GM18873 (cell line): ENCODE results near the gene MYLK.
"Not testable (repeated sequence)": the region's sequence is repeated elsewhere in the genome, so short reads cannot be mapped to it uniquely, and the experiment has no call there.

Source experiments
- ATAC-seq: cut with Tn5 transposase; IDR thresholded peaks from one replicate; pipeline ENCODE4 v1.9.1; 2021; ENCODE audit warnings: mild to moderate bottlenecking, moderate library complexity, moderate number of reproducible peaks; ENCODE audit not compliant: unreplicated experiment, low FRiP score

MYLK gene

DNA sequence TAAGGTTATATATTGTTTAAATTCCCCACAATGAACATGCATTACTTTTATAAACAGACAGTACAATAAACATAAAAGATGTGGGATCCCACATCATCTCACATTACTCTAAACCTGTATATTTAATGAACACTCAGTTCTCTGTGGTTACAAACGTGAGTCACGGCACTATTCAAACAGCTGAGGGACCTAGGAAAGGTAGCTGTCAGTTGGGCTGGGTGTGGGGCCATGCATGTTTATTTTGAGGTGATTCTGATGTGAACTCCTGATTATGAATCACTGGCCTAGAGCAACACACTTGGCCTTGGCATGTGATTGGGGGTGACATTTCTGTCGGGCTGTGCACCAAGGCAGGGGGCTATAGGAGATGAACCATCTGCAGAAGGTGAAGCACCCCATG, 151.7 kb downstream of the MYLK start:
- no peak for ATAC-seq

DNA sequence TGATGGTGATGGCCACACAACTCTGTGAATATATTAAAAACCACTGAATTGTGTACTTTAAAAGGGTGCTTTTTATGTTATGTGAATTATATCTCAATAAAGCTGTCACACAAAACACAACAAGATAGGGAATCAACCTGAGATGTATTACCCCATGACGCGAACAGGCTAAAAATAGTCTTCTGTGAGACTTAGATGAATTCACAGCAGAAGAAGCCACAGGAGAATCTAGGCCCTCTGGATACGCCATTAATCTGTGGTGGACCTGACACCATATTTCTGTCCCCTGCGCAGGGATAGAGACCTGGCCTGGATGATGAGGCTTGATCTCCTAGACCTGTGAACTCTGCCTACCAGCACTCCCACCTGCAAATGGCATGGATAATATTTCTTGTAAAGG, 153.3 kb downstream of the MYLK start:
- no peak for ATAC-seq

DNA sequence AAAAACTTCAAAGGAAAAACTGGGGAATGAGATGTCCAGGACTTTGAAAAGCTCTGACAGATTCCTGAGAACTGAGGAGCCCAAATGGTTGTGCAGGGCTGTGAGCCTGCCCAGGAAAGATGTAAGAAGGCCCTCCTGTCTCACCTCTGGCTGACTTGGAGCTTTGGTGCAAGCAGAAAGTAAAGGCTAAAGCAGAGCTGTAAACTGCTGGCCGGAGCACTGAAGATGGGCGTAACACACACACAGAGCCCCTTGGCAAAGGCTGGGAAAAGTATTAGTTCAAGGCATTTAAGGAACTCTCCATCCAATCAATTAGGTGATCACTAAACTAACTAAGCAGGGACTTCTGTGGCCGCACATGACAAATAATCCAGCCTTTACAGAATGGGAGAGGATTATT, 155.1 kb downstream of the MYLK start:
- no peak for ATAC-seq

DNA sequence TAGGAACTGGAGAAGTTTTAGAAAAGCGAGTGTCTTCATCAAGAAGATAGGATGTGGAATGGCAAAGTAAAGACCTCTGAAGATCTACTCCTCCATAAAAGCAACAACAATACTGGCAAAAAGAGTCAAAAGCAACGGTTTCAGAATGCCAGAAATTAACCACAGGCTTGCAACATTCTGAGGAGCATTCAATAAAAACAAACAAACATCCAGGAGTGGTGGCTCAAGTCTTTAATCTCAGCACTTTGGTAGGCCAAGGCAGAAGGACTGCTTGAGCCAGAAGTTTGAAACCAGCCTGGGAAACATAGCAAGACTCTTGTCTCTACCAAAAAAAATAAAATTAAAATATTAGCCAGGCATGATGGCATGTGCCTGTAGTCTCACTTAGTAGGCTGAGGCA, 156.1 kb downstream of the MYLK start:
- ATAC-seq, result no peak

DNA sequence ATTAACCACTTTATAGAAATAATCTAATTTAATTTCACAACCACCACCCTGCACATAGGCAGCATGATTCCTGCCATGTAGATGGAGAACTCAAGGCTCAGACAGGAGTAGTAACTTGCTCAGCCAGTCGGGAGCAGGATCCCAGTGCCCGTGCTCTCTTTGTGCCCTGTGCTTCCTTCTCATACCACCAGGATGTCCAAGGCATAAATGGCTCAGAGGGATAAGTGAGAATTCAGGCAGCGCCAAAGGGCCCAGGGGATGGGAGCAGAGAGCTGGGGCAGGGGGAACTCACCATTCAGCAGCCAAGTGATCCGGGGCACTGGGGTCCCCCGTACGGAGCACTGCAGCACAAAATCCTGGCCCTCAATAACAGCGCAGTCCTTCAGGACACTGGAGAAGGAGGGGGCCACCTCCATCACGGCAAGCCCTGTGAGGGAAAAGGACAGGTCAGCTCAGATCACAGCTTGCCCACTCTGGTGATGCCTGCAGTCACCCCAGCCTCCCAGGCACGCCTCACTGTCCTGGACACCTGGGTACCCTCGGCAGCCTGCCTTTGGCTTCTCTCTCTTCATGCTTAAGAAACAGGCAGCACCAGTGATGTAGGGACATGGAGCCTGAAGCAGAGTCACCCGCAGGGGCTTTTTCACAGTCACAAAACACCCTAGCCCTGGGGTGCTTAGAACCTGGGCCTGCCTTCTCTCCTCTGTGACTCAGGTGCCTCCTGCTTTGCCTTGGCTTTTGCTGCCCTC, 158.3 kb downstream of the MYLK start:
- no peak for ATAC-seq

DNA sequence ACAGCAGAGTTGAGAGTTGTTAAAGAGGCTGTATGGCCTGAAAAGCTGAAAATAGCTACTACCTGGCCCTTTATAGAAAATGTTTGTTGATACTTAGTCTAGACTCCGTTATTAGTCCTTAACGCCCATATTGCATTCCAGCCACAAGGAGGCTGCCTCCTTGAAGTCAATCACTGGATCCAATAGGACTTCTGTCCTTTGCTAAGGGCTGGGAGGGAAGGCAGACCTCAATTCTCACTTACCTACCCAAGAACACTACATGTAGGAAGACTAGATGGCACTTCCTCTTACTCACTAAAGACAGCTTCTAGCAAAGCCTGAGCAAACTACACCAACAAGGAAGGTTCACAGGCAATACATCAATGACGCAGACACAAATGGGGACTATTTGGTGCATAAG, 159.8 kb downstream of the MYLK start:
- ATAC-seq, result no peak

DNA sequence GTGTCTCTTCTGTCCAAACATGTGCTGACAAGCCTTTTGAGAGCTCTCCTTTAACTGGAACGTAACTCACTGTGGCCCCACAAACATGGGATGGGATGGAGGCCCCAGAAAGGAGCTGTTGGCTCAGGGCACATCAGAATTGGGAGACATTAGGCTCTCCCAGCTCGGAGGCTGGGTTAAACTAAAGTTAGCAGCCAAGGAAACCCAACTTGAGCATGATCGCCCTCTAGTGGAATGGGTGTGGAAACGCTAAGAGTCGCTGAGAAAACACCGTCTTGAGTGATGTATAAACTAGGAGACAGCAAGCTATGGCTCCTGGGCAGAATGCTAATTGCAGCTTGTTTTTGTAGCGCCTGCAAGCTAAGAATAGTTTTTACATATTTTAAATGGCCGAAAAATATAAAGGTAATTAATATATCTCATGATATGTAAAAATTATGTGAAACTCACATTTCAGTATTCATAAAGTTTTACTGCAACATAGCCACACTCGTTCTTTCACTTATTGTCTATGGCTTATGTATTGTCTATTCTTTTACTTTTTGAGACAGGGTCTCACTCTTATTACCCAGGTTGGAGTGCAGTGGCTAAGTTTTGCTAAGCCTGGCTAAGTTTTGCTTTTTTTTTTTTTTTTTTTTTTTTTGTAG, 160.5 kb downstream of the MYLK start:
- ATAC-seq, result no peak

DNA sequence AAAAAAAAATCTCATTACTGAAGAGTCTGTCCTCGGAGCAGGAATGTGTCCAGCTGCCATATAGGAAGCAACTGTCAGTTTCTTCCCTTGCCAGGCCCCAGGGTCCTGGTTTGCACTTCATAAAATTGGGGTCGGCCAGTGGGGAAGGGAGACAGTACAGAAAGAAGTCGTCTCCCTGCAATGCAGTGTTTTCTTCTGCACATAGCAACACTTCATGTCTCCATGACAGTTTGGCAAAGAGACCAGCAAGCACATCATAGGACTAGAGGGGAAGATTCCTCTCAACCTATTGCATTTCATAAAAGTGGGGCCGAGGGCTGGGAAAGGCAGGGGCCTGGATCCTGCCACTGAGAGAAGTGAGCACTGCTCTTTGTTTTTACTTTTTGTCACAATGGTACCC, 161.1 kb downstream of the MYLK start:
- no peak for ATAC-seq

DNA sequence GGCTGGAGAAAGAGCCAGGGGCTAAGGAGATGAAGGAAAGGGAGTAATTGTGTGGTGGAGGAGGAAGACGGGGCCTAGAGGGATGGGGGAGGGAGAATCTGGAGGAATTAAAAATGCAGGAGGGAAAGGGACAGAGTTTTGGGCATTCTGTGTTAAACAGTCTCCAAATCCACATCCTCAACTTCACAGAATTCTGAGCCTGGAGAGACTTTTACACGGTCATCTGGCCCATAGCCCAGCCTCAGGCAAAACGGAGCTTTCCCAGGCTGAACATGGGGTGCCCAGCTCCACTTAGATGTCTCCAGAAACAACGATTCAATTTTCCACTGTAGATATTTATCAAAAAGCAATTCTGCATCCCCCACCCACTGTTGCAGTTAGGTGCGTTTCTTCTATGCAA, 161.7 kb downstream of the MYLK start:
- no peak for ATAC-seq

DNA sequence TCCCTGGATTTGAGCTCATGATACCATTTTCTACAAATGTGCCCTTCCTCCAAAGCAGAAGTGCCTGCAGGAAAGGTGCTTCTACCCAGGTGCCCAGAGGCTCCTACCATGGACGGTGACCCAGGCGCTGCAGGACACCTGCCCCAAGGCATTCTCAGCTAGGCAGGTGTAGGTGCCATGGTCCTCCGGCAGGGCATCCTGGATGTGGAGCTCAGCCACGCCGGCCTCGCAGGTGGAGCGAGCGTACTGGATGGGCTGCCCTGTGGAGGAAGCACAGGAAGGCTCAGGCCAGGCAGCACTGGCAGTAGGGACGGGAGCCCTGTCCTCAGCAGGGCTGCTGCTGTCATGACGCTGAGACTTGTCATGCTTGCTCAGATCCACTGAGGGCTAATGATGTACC, 162.1 kb downstream of the MYLK start:
- ATAC-seq, result no peak

DNA sequence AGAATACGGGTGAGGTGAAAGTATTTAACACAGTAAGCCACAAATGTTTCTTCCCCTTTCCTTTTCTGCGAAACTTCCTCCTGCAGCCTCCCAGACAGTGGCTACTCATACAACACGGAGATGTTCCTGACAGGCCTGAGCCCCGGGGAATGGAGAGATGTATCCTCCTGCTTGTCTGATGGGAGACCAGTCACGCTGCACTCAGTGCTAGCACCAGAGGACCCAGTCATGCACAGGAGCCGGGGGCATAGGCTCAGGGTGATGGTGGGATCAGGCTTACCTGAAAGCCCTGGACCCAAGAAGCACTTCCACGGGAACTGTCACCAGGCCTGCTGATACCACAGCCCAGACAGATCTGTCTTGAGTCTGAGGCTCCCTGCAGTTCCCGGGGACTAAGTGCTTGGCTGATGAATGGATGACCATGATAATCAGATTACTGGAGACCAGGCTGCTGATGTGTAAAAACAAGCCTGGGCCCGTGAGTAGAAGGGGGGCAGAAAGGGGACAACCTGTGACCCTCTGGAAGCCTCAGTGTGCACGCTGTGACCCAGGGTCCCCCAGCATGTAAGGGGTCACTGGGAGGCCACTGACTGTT, 162.9 kb downstream of the MYLK start:
- not testable (repeated sequence) for ATAC-seq

DNA sequence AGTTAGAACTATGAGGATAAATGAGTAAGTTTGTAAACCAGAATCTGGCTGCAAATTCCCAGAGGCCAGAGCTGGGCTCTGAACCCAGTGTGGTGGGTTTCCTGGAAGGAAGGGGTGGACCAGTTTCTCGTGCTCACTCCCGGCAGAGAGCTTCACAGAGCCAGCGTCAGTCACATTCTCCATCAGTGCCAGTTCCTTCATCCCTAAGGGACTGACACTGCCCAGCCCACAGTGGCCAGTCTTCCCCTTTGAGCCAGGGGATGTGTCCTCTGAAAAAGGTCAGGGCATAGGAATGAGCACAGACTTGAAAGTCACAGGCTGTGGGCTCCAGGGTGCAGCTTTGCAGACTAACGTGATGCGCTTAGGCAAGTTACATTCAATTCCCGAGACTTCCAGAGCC, 163.5 kb downstream of the MYLK start:
- ATAC-seq, result no peak

DNA sequence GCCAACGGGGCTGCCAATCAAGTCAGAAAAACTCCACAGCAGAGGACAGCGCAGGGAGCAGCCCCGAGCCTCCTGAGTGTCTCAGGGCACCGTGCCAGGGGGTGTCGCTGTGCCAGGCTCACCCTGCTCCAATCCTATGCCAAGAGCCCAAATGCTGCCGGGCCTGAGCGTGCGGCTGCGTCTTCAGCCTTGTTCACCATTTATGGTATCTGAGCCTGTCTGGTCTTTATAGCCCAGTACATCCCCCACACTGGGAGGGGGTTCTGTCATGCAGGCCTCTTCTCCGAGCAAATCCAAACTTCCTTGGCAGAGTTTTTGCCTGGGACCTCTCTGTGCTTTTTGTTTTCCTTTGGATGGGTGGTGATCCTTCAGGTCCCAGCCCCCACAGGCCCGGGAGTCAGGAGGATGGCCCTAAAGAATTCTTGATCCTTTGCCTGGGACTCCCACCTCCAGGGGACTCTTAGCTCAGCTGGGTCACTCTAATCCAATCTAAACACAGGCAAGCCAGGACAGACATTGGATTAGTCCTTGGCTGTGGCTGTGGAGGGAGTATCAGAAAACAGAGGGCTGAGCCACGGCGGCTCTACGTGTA, 164.2 kb downstream of the MYLK start:
- no peak for ATAC-seq

DNA sequence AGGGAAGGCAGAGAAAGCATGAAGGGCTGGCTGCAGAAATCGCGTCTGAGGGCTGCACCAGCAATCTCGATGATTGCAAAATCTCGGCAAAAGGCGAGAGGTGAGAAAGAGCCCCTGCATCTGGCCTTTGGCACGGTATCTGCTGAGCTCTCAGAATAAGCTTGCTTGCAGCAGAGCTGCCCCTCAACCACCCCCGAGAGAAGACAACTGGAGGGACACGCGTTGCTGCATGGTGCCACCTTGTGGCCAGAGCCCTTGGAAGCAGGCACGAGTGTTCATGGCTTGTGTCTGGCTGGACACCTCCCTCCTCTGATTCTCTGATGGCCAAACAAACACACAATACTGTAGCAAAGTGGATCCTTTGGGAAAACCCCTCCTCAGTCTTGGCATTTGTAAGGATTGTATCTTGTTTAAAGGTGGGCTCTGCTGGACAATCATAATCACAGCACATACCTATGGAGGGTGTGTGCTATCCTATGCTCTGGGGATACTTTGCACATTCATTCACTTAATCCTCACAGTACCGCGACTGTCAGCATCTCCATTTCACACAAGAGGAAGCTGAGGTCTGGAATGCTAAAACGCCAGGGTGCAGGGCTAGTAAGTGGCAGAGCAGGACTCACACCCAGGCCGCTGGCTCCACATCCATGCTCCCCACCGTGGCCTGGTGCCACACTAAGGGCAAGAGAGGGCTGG, 164.9 kb downstream of the MYLK start:
- ATAC-seq, result not testable (repeated sequence)

DNA sequence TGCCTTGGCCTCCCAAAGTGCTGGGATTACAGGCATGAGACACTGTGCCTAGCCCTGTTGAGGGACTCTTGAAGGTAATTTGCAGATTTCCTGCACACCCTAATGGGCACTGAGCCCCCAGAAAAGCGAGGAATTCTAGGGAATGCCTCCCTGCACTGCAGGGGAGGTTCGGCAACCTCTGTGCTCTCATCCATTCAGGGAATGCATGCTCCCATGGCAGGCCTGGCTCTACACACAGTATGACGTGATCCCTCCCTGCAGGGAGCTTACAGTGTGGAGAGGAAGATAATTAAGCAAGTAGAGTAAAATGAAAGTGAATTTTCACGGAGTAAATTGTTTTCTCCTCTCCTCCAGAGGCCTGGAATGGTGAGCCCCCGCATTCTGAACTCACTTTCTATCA, 166.0 kb downstream of the MYLK start:
- no peak for ATAC-seq

DNA sequence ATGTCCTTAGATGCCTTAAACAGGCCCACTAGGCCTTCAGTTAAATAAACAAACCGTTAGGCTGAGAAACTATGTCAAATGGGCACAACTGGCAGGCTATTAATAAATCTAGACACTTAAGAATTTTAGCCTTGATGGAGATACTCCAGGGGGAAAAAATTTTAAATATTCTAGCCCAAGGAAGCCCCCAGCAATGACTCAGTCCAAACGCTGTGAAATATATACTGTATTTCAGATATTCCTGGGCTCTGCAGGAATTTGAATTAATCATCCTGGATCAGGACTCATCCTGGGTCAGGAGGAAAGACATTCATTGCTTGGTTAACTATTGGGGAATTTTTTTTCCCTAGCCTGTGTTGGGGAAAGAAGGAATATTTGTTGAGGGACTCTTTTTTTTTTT, 166.7 kb downstream of the MYLK start:
- not testable (repeated sequence) for ATAC-seq

DNA sequence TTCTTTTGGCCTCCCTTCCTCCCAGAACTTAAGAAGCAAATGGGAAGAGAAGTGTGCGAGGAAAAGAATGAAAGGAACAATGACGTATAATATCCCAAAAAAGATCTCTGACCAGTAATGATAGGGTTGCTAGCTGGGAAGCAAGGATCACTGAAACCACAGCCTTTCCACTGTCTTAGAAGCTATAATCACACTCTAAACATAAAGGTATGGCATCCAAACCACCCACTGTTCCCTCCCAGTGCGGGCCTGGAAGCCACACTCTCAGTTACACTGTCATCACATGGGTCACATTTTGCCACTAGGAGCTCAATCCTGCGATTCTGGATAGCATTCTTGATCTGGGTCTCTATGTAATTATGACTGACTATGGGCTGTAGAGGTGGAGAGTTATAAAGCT, 167.7 kb downstream of the MYLK start:
- no peak for ATAC-seq

DNA sequence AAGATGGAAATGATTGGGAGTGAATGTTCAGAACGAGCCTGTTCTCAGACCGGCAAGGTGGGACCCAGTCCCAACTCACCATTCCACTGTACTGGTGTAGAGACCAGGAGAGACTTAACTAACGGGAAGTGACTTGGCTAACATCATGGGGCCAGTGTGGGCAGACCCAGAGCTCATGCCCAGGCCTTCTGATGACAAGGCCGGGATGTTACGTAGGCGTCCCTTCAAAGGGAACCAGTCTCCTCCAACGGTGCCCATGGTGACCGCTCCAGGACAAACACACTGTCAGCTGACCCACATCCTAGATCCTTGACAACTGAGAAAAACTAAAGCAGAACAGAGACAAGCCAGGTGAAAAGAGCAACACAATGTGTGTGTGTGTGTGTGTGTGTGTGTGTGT, 170.9 kb downstream of the MYLK start:
- no peak for ATAC-seq

DNA sequence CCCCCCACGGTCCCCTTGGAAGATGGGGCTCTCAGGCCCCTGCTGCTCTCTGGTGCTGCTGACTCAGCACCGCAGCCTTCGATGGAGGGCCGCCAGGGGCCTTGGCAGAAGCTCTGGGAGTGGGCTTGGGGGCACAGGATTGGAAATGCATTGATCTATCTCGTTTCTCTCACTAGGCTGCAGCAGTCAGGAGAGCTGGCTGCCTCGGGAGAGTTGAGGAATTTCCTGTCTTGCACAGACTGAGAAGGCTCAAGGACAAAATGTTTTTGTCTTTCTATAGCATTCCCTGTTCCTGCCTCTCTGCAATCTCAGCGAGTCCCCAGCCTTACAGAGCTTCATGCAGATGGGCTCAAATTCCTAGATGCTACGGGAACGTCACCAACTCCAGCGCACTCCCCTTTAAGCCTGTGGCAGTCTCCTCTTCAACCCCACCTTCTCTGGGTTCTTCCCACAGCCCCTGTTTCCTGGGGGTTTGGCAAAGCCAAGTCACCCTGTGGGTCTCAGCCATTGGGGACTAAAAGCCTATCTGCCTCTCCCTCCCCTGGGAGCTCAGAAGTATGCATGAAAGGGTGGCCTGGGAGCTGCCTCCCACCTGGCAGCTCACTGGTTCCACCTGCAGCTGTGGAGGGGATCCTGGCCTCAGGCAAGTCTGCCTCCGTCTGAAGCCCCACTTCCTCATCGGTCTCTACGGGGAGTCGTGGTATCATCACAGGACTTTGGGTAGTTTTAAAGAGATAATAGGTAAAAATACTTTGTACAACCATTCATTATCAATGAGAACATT, 171.9 kb downstream of the MYLK start:
- no peak for ATAC-seq

DNA sequence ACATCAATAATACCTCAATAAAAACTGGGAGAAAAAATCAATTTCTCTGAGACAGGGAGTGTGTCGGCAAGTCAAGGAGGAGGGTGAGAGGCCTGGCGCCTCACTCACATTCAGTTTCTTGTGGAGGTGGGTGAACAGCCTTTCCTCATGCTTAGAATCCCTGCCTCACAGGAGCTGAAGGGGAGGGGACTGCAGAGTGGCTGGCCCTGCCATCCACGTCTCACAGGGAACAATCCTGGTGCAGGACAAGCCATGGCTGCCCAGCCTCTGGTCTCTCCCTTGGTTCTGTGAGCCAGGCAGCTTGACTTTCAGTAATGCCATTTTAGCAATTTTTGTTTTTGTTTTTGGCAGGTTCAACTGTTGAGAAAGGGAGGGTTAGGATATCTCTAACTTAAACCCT, 172.8 kb downstream of the MYLK start:
- ATAC-seq, result no peak
